Esophagus squamous epithelium (tissue), 4 donors: ENCODE measurements around the gene ZNF416.

Source experiments
- CTCF ChIP-seq, 6 experiments: fragments of 450-650 bp in 4 of 6; fragments of 200-600 bp in 2 of 6; sonication (generic) in 2 of 6; IDR thresholded peaks; one replicate each; pipeline ENCODE4 v1.5.1; 2016 to 2019; ENCODE audit warnings: antibody characterized with exemption in 6 of 6, mild to moderate bottlenecking in 4 of 6, moderate library complexity in 4 of 6
- POLR2A ChIP-seq, 4 donors: fragments of 450-650 bp; IDR thresholded peaks; one replicate each; pipeline ENCODE4 v1.6.1; 2017; ENCODE audit warnings: antibody characterized with exemption in 4 of 4, mild to moderate bottlenecking in 4 of 4, moderate library complexity in 3 of 4

GRCh38 chr19:57559008-57559403 lies 19.7 kb downstream of the ZNF416 start:
- TF ChIP-seq CTCF (IDR thresholded peaks at IDR 0.05) = no peak
- no peak for TF ChIP-seq POLR2A (IDR thresholded peaks at IDR 0.05)
